Measurements from ENCODE around the gene VGLL3.

Gene VGLL3

GRCh38 chr3:86996261-86996955 lies 5.5 kb upstream of the VGLL3 start:
- no peak for TF ChIP-seq CTCF (conservative IDR thresholded peaks at IDR 0.05)
- H3K27ac ChIP-seq, result no peak overlapping the region

- H3K27ac ChIP-seq, result no peak overlapping the region
- no peak for TF ChIP-seq CTCF (conservative IDR thresholded peaks at IDR 0.05)
Measured at GRCh38 chr3:86995537-86995936, 4.6 kb upstream of the VGLL3 start.

GRCh38 chr3:86993704-86994103 lies 2.8 kb upstream of the VGLL3 start:
- no peak for TF ChIP-seq CTCF (conservative IDR thresholded peaks at IDR 0.05)

GRCh38 chr3:86991840-86992435 lies 989 bp upstream of the VGLL3 start:
- TF ChIP-seq CTCF (conservative IDR thresholded peaks at IDR 0.05), result no peak
- no peak overlapping the region for H3K27ac ChIP-seq

More at GRCh38 chr3:86993704-86994103, 2.8 kb upstream of the VGLL3 start:
- no peak overlapping the region for H3K27ac ChIP-seq

GRCh38 chr3:86991482-86991815 lies 500 bp upstream of the VGLL3 start:
- no peak overlapping the region for H3K27ac ChIP-seq
- TF ChIP-seq CTCF (conservative IDR thresholded peaks at IDR 0.05), result no peak

- TF ChIP-seq CTCF (conservative IDR thresholded peaks at IDR 0.05), result no peak
- H3K27ac ChIP-seq, result no peak overlapping the region
Measured at GRCh38 chr3:86990012-86990733, 776 bp downstream of the VGLL3 start.

- TF ChIP-seq CTCF (conservative IDR thresholded peaks at IDR 0.05), result no peak
- no peak overlapping the region for H3K27ac ChIP-seq
Measured at GRCh38 chr3:86989611-86990010, 1.3 kb downstream of the VGLL3 start.

All from VCaP (cell line).